GM21515 (cell line): ENCODE results near the gene FRMD7.

Experiments
- ATAC-seq: cut with Tn5 transposase; IDR thresholded peaks from one replicate; pipeline ENCODE4 v1.9.1; 2021; ENCODE audit not compliant: unreplicated experiment

Gene FRMD7

GRCh38 chrX:132040066-132040465 is 87.8 kb downstream of the FRMD7 start:
- no peak for ATAC-seq

GRCh38 chrX:132037479-132037993 is 90.3 kb downstream of the FRMD7 start:
- no peak for ATAC-seq

GRCh38 chrX:132034648-132035047 is 93.2 kb downstream of the FRMD7 start:
- peak; percentile 64 for ATAC-seq

GRCh38 chrX:132033166-132033565 is 94.7 kb downstream of the FRMD7 start:
- no peak for ATAC-seq

- ATAC-seq: no peak
Measured at GRCh38 chrX:132031867-132032266, 96.0 kb downstream of the FRMD7 start.

- no peak for ATAC-seq
Measured at GRCh38 chrX:132030264-132030663, 97.6 kb downstream of the FRMD7 start.
